Activated T-cell treated with anti-CD3 and anti-CD28 coated beads for 48 hours (primary cell): ENCODE measurements around the gene LRRC72.

Source experiments
- DNase-seq: peaks from one replicate; pipeline ENCODE4 v3.0.0-alpha.2; 2020; ENCODE audit warnings: low read depth

The LRRC72 gene

DNA sequence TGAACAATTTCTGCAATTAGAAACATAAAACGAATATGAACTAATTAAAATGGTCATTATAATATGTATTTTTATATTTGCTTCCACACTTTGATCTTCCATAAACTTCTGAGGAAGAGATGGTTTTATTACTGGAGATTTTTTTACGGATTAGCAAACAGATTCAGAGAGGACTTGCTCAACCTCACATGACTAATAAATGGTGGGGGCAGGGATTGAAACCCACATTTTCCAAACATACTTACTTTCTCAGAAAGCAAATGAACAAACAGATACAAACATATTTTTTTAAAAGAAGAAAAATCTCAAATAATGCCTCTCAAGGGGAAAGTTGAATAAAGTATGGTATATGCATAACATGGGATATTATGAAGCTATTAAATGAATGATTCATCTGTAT is 100.6 kb downstream of the LRRC72 start:
- no peak for DNase-seq

DNA sequence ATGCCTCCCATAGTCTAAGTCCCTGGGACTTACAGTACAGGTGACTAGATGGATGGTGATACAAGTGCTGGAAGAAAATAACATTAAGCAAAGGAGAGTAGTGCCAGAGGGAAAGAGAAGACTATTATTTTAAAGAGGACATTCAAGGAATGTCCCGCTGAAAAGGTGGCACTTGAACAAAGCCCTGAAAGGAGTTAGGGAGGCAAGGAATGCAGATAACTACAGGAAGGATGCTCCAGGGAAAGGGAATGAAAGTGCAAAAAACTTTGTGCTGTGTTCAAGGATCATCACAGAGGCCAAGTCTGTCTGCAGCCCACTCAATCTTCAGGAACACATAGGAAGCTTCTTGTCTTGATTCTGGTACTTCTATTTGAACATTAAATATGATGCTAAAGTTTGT is 104.0 kb downstream of the LRRC72 start:
- DNase-seq: no peak
